Embryonic facial prominence (tissue), 1 donor: ENCODE results near the gene PELI3.
A peak's percentile ranks its signal among the peaks of the same experiment; 100 is the strongest.

Experiments used
- DNase-seq: peaks from one replicate; pipeline ENCODE4 v3.0.0-alpha.2; 2016; ENCODE audit errors: extremely low spot score

Gene PELI3

GRCh38 chr11:66497206-66497605 is 30.5 kb downstream of the PELI3 start:
- no peak for DNase-seq

DNA sequence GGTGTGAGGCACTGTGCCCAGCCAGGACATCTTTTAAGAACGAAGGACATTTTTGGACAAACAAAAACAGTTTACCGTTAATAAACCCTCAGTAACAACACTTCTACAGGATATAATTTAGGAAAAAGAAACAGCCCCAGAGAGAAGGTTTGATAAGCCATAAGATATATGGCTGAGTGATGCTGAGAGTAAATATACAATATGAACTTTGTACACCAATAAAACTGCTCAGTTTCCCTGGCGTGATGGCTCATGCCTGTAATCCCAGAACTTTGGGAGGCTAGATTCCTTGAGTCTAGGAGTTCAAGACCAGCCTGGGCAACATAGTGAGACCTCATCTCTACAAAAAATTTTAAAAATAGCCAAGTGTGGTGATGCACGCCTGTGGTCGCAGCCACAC is 31.8 kb downstream of the PELI3 start:
- DNase-seq = no peak

- no peak for DNase-seq
These were observed 38.6 kb downstream of the PELI3 start for GRCh38 chr11:66505276-66505816.

GRCh38 chr11:66509131-66509561 is 42.4 kb downstream of the PELI3 start:
- no peak for DNase-seq

- peak; percentile 30 for DNase-seq
These were observed 43.7 kb downstream of the PELI3 start, which contains the start of gene BBS1 for GRCh38 chr11:66510271-66510989. Gene BBS1, plus strand, starts transcription at chr11:66510635. Its CDS starts 25 bp downstream, at chr11:66510660.

DNA sequence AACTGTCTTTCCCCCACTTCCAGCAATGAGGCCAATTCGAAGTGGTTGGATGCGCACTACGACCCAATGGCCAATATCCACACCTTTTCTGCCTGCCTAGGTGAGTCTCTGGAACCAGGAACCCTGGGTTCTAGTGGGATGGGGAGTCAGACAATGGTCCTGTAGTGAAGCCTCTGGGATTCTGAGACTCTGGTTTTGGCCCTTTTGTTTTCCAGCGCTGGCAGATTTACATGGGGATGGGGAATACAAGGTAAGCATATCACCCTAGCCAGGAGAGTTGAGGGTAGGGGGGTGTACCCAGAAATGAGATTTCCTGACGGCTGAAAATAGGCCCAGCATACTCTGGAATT is 44.3 kb downstream of the PELI3 start:
- no peak for DNase-seq

DNA sequence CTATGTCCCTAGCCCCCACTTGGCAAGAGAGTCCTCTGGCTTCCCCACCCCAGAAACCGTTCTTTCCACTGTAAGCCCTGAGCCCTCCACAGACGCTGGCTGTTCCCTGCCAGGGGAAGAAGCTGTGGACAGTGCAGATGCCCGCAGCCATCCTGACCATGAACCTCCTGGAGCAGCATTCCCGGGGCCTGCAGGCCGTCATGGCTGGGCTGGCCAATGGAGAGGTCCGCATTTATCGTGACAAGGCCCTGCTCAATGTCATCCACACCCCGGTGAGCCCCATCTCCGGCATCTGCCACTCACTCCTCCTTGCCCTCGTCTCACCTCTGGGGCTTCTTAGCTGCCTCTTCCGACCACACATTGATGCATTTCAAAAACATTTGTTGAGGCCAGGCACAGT is 56.9 kb downstream of the PELI3 start:
- DNase-seq = no peak

- DNase-seq = no peak
These were observed 57.8 kb downstream of the PELI3 start for GRCh38 chr11:66524304-66525040.
